Lower leg skin (tissue), 4 donors: ENCODE results near the gene SGCA. TPM values are rescaled to one million over a fixed set of nuclear protein-coding genes. Genes with fewer than 3 reads are reported as not detected.

ENCODE experiments used
- DNase-seq, 2 donors: peaks; one replicate each; pipeline ENCODE4 v3.0.0-alpha.2; 2019; ENCODE audit warnings: low spot score in 2 of 2
- H3K4me3 ChIP-seq: fragments of 200-600 bp; sonication (generic); 2 replicates; pipeline ENCODE4 v1.5.1; 2017; ENCODE audit warnings: mild to moderate bottlenecking, low read depth; ENCODE audit not compliant: poor library complexity, severe bottlenecking
- POLR2A ChIP-seq, 2 donors: fragments of 450-650 bp; IDR thresholded peaks; one replicate each; pipeline ENCODE4 v1.6.1; 2016 to 2017; ENCODE audit warnings: antibody characterized with exemption in 2 of 2, mild to moderate bottlenecking in 1 of 2, moderate library complexity in 1 of 2
- WGBS, 2 donors: methylation state at CpG; one replicate each; pipeline ENCODE4 v1.1.5; 2018; 5-methylcytosine and 5-hydroxymethylcytosine counted together
- intact Hi-C: fragments of 100-400 bp; cut with DNase I; formaldehyde crosslinking; loops from one replicate; pipeline ENCODE4 v1.15.0; 2023; ENCODE audit warnings: low total_unique reads
- total RNA-seq, 4 donors: library from RNA; depleted of rRNA; stranded (reverse); fragments of >200 nt; gene quantifications; one replicate each; pipeline ENCODE4 v1.1.0, GENCODE V29; 2016
- TF ChIP-seq, protein P1 (sequence below), 3 donors: fragments of 450-650 bp; IDR thresholded peaks; one replicate each; pipeline ENCODE4 v1.5.1; 2016; ENCODE audit warnings: antibody characterized with exemption in 3 of 3, mild to moderate bottlenecking in 3 of 3, moderate library complexity in 2 of 3

Gene SGCA
- 1 to 10 TPM; 1.0 to 9.9 (median 5.6) TPM for total RNA-seq

DNA sequence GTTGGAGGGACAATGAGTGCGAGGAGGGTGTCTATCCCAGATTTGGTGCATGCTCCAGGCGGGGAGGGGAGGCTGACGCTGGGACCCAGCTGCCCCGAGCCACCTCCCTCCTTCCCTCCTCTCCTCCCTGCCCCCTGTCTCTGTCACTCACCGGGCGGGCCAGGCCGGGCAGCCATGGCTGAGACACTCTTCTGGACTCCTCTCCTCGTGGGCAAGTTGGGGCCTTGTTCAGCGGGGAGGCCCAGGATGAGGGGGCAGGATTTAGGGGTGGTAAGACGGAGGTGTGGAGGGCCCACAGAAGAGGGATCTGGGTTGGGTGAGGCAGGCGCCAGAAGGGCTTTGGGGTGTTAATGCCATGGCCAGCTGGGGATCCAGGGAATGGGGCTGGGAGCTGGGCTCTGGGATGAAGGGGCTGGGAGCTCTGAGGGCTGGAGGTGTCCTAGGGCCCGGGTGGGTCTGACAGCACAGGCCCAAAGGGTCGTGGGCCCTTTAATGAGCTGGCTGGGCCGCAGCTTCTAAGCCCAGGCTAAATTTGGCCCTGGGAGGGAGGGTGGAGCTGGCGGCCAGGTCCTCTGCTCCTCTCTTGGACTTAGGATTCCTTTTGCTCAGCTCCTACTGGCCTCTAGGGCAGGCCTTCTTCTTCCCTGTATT lies at the start of gene SGCA:
Gene SGCA, plus strand, starts transcription at position 139 of the 651 bp plus-strand sequence. Its CDS starts 36 bp downstream, at position 175.
- TF ChIP-seq POLR2A (IDR thresholded peaks at IDR 0.05) = no peak
- TF ChIP-seq, protein P1, sequence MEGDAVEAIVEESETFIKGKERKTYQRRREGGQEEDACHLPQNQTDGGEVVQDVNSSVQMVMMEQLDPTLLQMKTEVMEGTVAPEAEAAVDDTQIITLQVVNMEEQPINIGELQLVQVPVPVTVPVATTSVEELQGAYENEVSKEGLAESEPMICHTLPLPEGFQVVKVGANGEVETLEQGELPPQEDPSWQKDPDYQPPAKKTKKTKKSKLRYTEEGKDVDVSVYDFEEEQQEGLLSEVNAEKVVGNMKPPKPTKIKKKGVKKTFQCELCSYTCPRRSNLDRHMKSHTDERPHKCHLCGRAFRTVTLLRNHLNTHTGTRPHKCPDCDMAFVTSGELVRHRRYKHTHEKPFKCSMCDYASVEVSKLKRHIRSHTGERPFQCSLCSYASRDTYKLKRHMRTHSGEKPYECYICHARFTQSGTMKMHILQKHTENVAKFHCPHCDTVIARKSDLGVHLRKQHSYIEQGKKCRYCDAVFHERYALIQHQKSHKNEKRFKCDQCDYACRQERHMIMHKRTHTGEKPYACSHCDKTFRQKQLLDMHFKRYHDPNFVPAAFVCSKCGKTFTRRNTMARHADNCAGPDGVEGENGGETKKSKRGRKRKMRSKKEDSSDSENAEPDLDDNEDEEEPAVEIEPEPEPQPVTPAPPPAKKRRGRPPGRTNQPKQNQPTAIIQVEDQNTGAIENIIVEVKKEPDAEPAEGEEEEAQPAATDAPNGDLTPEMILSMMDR (IDR thresholded peaks at IDR 0.05) = no peak
- DNase-seq = no peak
- intact Hi-C loops = no loop called here
- 61 to 68% methylated on average over 15 of the region's 15 CpGs for WGBS, 2 donors
- no peak within 1 kb of the TSS for H3K4me3 ChIP-seq

DNA sequence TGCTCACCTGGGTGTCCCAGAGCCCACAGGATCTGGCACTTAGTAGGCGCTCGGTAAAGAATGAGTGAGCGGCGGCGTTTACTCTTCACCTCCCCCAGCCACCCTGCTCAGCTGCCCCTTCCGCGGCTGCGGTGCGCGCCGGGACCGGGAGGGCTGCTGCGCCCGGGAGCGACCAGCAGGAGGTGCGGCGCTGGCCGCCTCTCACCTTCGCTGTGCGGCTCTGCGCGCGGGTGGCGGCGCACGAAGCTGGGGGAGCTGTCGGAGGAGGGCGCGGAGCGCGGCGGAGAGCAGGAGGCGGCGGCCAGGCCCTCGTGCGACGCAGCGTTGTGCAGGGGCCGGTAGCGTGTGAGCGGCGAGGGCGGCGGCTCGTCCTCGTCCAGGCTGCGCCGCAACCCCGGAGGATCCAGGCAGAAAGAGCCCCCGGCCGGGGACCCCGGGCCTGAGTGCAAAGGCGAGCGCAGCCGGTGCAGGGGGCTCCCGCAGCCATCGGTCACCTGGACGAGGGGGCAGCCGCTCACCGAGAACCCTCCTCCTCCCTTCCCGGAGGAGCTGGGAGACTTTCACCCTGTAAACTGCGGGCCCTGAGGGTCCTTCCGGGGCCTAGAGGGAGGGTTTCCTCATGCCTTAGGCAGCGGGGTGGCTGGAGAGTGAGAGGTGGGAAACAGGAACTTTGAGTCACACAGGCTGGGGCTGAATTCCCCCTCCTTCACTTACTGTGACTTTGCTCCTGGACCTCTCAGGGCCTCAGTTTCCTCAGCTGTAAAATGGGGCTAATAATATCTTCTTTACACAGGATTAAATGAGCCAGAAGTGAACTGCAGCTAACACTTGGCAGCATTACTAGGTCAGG lies 48.4 kb upstream of the SGCA start:
- intact Hi-C loops = no loop called here
- 18 to 33% methylated on average over 28 to 37 of the region's 64 CpGs for WGBS, 2 donors
- TF ChIP-seq, protein P1 (IDR thresholded peaks at IDR 0.05) = no peak
- TF ChIP-seq POLR2A (IDR thresholded peaks at IDR 0.05) = no peak
- DNase-seq = no peak
- H3K4me3 ChIP-seq = no peak overlapping the region

DNA sequence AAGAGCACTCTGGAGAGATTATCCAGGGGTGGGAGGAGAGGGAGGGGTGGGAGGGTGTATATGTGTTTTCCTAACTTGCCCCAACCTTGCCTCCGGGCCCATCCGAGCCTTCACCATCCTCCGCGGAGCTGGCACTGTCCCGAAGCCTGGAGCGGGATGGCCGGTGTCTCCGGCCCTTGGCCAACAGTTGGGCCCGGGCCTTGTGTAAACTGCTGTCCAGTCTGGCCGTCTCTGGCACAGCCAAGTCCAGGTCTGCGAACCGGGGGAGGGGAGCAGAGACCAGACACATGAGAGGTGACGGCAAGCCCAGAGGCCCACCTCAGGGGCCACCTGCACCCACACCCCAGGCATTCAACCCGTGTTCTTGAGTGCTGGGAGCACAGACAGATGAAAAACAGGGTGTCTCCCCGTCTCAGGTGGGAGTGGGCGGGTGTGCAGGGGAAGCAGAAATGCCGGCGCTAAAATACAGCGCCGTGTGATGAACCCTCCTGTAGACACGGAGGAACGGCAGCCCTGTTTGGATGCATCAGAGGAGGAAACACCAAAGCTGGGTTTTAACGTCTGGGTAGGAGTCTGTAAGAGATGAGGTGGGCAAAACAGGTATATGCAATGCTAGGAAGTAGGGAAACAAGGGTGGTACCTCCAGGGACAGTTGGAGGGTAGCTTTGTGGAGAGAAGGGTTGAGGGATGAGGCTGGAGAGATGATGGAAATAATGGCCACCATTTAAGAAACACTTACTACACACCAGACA lies 47.6 kb upstream of the SGCA start:
- intact Hi-C loops = no loop called here
- TF ChIP-seq, protein P1 (IDR thresholded peaks at IDR 0.05) = no peak
- no peak for TF ChIP-seq POLR2A (IDR thresholded peaks at IDR 0.05)
- no peak for DNase-seq
- 72 to 77% methylated on average over 22 of the region's 23 CpGs for WGBS, 2 donors
- H3K4me3 ChIP-seq = no peak overlapping the region

DNA sequence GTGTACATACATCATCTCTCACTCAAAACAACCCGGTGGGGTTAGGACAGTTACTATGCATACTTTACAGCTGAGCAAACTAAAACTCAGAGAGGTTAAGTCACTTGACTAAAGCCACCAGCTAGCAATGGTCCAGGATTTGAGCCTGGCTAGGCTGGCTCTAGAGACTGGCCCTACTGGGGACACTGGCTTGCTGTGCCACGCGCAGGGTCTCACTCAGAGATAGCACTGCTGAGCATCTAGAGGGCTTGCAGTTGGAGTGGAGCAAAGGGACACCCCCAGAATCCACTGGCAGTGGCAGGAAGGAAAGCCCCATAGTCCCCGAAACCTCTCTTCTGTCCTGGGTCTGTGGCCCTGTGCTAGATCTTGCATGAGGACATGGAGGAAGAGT lies 47.0 kb upstream of the SGCA start:
- H3K4me3 ChIP-seq = no peak overlapping the region
- TF ChIP-seq, protein P1 (IDR thresholded peaks at IDR 0.05) = no peak
- no peak for TF ChIP-seq POLR2A (IDR thresholded peaks at IDR 0.05)
- intact Hi-C loops = no loop called here
- 92% methylated on average over 4 of the region's 4 CpGs for WGBS, 2 donors
- DNase-seq = no peak

DNA sequence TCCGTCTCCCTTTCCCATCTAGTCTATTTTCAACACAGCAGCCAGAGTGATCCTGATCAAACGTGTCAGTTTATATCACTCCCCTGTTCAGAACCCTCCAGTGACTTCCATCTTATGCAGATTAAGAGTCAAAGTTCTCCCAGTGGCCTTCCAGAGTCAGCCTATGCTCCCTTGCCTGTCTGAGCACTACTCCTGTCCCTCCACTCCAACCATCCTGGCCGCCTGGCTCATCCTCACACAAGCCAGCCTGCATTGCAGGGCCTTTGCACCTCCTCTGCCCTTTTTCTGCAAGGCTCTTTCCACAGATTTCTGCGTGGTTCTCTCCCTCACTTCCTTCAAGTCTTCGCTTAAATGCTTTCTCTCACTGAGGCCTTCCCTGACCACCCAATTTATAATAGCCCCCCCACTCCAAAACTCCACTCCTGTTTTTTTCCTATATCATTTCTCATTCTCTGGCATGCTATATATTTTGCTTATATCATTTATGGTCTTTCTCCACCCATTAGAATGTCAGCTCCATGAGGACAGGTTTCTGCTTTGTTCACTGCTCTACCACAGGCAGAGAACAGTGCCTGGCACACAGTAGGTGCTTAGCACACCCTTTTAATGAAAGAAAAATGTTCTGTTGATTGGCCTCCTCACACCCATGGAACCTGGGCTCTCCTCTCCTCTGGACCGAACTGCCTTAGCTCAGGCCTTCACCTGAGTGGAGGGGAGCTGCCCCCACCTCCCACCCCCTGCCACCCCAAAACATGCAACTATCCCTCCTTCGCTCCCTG lies 45.1 kb upstream of the SGCA start:
- TF ChIP-seq, protein P1 (IDR thresholded peaks at IDR 0.05) = no peak
- no peak for TF ChIP-seq POLR2A (IDR thresholded peaks at IDR 0.05)
- WGBS, 2 donors = 86 to 90% methylated on average over 7 of the region's 7 CpGs
- intact Hi-C loops = no loop called here
- no peak overlapping the region for H3K4me3 ChIP-seq
- DNase-seq = no peak
